K562 (cell line): Measurements from ENCODE around the gene MYO10. TPM values are rescaled to one million over a fixed set of nuclear protein-coding genes. Genes with fewer than 3 reads are reported as not detected.

ENCODE experiments used
- ATAC-seq: fragments of 200-7000 bp; cut with Tn5 transposase; 3 replicates; pipeline ENCODE4 v1.9.1; 2020; ENCODE audit warnings: moderate library complexity
- BruUV-seq: library from RNA; stranded (reverse); fragments of 400-500 nt; replicated peaks from 2 replicates; lab custom pipeline; 2021; lab: Mats Ljungman, UMichigan
- CTCF ChIA-PET: fragments of 300-600 bp; formaldehyde crosslinking; extraction: SDS; loops from one replicate; lab custom pipeline; 2021; ENCODE audit warnings: low intra/inter-chr PET ratio; lab: Yijun Ruan, JAX
- POLR2A ChIA-PET: fragments of 300-600, 350-650 bp; sonication (Branson Sonifier 250); formaldehyde crosslinking; extraction: SDS; loops from one replicate; lab custom pipeline; 2021; ENCODE audit warnings: antibody characterized with exemption, inconsistent platforms; lab: Yijun Ruan, JAX
- DNase-seq, 4 experiments: peaks; one replicate each; pipeline versions ENCODE4 v3.0.0 to v3.0.0-alpha.2; 2011 to 2018; ENCODE audit warnings: low spot score in 3 of 4, mixed read lengths in 3 of 4; ENCODE audit errors: extremely low read depth in 1 of 4
- FAIRE-seq: peaks from 2 replicates; lab custom pipeline; 2011; peaks lifted over from hg19 to GRCh38; lab: Jason Lieb, UNC
- H2AFZ ChIP-seq: 2 replicates; pipeline ENCODE4 v1.6.0; 2011; ENCODE audit warnings: low read depth, low read length, control low read depth, inconsistent platforms
- H3K27ac ChIP-seq: fragments of 200-600 bp; 3 replicates; pipeline ENCODE4 v1.8.0; 2011; ENCODE audit warnings: low read depth, mild to moderate bottlenecking, control low read depth, inconsistent platforms, low read length, moderate library complexity, mixed read lengths; ENCODE audit errors: extremely low read depth
- H3K27me3 ChIP-seq, 2 experiments: fragments of 300-600 bp in 1 of 2; 2 replicates in 1 of 2; 3 replicates in 1 of 2; pipeline versions ENCODE4 v1.6.0 to v1.8.0; 2011; ENCODE audit warnings: inconsistent platforms in 2 of 2, low read length in 2 of 2, mild to moderate bottlenecking in 1 of 2, mixed read lengths in 1 of 2, moderate library complexity in 1 of 2; ENCODE audit not compliant: control insufficient read depth in 2 of 2, insufficient read depth in 2 of 2
- H3K36me3 ChIP-seq: fragments of 300-600 bp; 3 replicates; pipeline ENCODE4 v1.8.0; 2011; ENCODE audit warnings: mild to moderate bottlenecking, low read length, inconsistent platforms; ENCODE audit not compliant: control insufficient read depth, insufficient read depth
- H3K4me1 ChIP-seq, 2 experiments: fragments of 200-600 bp in 1 of 2; replicated peaks in 1 of 2; 2 replicates in 1 of 2; 3 replicates in 1 of 2; pipeline versions ENCODE4 v1.5.1 to v1.8.0; 2011; ENCODE audit warnings: inconsistent platforms in 2 of 2, low read length in 2 of 2, mild to moderate bottlenecking in 1 of 2, mixed read lengths in 1 of 2, moderate library complexity in 1 of 2; ENCODE audit not compliant: control insufficient read depth in 2 of 2, insufficient read depth in 2 of 2
- H3K4me2 ChIP-seq: 2 replicates; pipeline ENCODE4 v1.6.1; 2011; ENCODE audit warnings: low read length, control low read depth, inconsistent platforms, mixed read lengths; ENCODE audit not compliant: insufficient read depth
- H3K4me3 ChIP-seq: fragments of 200-600 bp; sonication (generic), shearing (Covaris generic); 2 replicates; pipeline ENCODE4 v1.5.1; 2016; ENCODE audit warnings: control low read depth, inconsistent platforms
- H3K79me2 ChIP-seq: fragments of 200-600 bp; 3 replicates; pipeline ENCODE4 v1.8.0; 2011; ENCODE audit warnings: low read length, inconsistent platforms; ENCODE audit not compliant: control insufficient read depth, insufficient read depth
- H3K9ac ChIP-seq, 2 experiments: 2 replicates each; pipeline versions ENCODE4 v1.6.0 to v1.6.1; 2011; ENCODE audit warnings: low read depth in 2 of 2, low read length in 2 of 2, control low read depth in 1 of 2, inconsistent platforms in 1 of 2, mild to moderate bottlenecking in 1 of 2, mixed read lengths in 1 of 2; ENCODE audit not compliant: insufficient read depth in 1 of 2
- H3K9me1 ChIP-seq: one replicate; pipeline ENCODE4 v1.6.0; 2011; ENCODE audit warnings: inconsistent platforms, mild to moderate bottlenecking, low read length, moderate library complexity; ENCODE audit not compliant: control insufficient read depth, insufficient read depth
- H3K9me3 ChIP-seq: replicated peaks from 2 replicates; pipeline ENCODE4 v1.5.1; 2011; ENCODE audit warnings: low read depth, low read length, inconsistent platforms; ENCODE audit not compliant: control insufficient read depth, insufficient read depth
- H4K20me1 ChIP-seq: replicated peaks from 2 replicates; pipeline ENCODE4 v1.6.1; 2011; ENCODE audit warnings: low read length, inconsistent platforms, mixed read lengths; ENCODE audit not compliant: control insufficient read depth, insufficient read depth
- EHMT2 ChIP-seq: fragments of 450-650 bp; IDR thresholded peaks from 2 replicates; pipeline ENCODE4 v1.6.1; 2018; ENCODE audit warnings: antibody characterized with exemption
- MBD2 ChIP-seq: sonication (generic); IDR thresholded peaks from 2 replicates; pipeline ENCODE4 v1.6.1; 2016; ENCODE audit warnings: low read depth, borderline replicate concordance
- TEAD2 ChIP-seq: fragments of 450-650 bp; IDR thresholded peaks from 2 replicates; pipeline ENCODE4 v1.6.1; 2016; ENCODE audit warnings: missing genetic modification characterization, control low read depth, missing compliant biosample characterization
- ZNF75A ChIP-seq: fragments of 450-650 bp; formaldehyde crosslinking; IDR thresholded peaks from 2 replicates; pipeline ENCODE4 v1.4.0; 2020; ENCODE audit warnings: mild to moderate bottlenecking
- WGBS: fragments of 100-300 bp; shearing (Covaris generic); methylation state at CpG from one replicate; pipeline ENCODE4 v1.1.6; 2016; ENCODE audit warnings: low coverage, mixed read lengths; ENCODE audit not compliant: insufficient coverage; ENCODE audit errors: missing lambda C conversion rate; 5-methylcytosine and 5-hydroxymethylcytosine counted together
- in situ Hi-C: fragments of 300-500 bp; cut with MboI; formaldehyde crosslinking; loops from 4 replicates; pipeline ENCODE4 v1.15.0; 2018; ENCODE audit warnings: inconsistent platforms, mixed read lengths
- intact Hi-C: fragments of 100-400 bp; cut with micrococcal nuclease; formaldehyde crosslinking; loops from 2 replicates; pipeline ENCODE4 v1.14.2; 2022
- polyA plus RNA-seq, 8 experiments: library from polyadenylated mRNA; depleted of rRNA in 4 of 8; stranded (reverse) in 5 of 8; unstranded in 3 of 8; fragments of >200 nt; fragmentation: Nextera tagmentation in 2 of 8; fragmentation: Illumina TruSeq in 1 of 8; extraction: Ambion mirVana in 2 of 8; extraction: Trizol in 1 of 8; gene quantifications; 2 replicates each; pipeline versions ENCODE4 v1.2.1 to v1.2.3, GENCODE V29; 2011 to 2014; ENCODE audit warnings: inconsistent platforms in 1 of 8, missing spikeins in 1 of 8
- total RNA-seq, 7 experiments: library from RNA; depleted of rRNA in 6 of 7; stranded (reverse); fragments of >200 nt in 6 of 7; fragmentation: Illumina TruSeq in 2 of 7; extraction: Trizol in 2 of 7; gene quantifications; 2 replicates each; pipeline versions ENCODE4 v1.2.1 to v1.2.3, GENCODE V29; 2011 to 2021; ENCODE audit warnings: low replicate concordance in 1 of 7
- TF ChIP-seq, protein P1 (sequence below): fragments of 450-650 bp; formaldehyde crosslinking; IDR thresholded peaks from 2 replicates; pipeline ENCODE4 v1.4.0; 2020; ENCODE audit warnings: mild to moderate bottlenecking, mixed read lengths
- TF ChIP-seq, protein P2 (sequence below): sonication (generic); formaldehyde crosslinking; IDR thresholded peaks from 2 replicates; pipeline ENCODE4 v1.8.0; 2022; ENCODE audit warnings: mild to moderate bottlenecking, missing genetic modification reagents
- TF ChIP-seq, protein P3 (sequence below): fragments of 250-450 bp; sonication (Bioruptor Pico); IDR thresholded peaks from 2 replicates; pipeline ENCODE4 v1.5.0; 2020; ENCODE audit warnings: mild to moderate bottlenecking, borderline replicate concordance

MYO10 gene
- total and polyA plus RNA-seq, 9 of the 15 experiments (the other 6 are each of a cell fraction or from before 2014, with no cell fraction given) = 0.04 to 0.24 TPM; not detected in 7

DNA sequence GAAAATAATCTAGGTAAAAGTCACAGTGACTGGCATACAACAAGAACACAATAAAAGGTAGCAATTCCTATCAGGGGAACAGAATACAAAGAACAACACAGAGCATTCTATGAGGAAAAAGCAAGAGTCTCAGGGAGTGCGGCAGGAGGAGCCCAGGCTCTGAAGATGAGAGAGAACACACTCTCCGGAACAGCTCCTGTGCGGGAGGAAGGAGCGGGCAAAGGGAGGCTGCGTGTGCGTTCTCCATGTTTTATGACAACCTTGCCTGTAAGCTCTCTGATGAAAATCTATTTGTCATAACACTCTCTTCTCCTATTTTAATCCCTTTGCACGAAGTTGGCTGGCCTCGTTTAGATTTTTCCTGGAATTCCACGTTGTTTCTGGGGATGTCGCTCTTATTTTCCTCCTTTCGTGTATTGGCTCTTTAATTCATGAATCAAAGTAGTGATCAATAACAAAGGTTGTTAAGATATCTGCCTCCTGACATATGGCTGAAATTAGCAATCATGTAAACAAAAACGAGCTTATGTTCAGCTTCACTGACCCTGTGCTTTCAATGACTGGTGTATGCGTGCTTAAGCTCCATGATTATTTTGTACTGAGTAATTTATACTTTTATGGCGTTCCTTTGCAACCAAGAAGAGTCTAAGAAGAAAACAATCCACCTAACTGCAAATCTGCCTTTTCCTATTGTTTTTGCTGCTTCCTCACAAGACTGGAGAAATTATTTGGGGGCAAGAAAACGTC is 109.5 kb downstream of the MYO10 start:
- ChIA-PET CTCF (no interaction called here), POLR2A (interaction anchor here (0.9 kb wide), 1 partner anchor 18 kb away, joined by 3 read pairs; no protein-coding TSS in a partner anchor)
- no peak for FAIRE-seq
- Histone ChIP-seq H3K9ac (no peak overlapping the region), H3K4me1 (no peaks in the 10 kb centered on the region), H3K9me1 (no peaks in the 10 kb centered on the region), H3K4me3 (no peak overlapping the region), H3K27ac (no peak overlapping the region), H2AFZ (no peak overlapping the region), H3K4me2 (no peak overlapping the region), H3K79me2 (no peaks in the 10 kb centered on the region), H3K36me3 (no peaks in the 10 kb centered on the region), H3K27me3 (peaks cover 4% of the 10 kb centered on the region in 2 experiments; a peak in 4 of 5 replicates), H3K9me3 (no peaks in the 10 kb centered on the region), H4K20me1 (no peaks in the 10 kb centered on the region)
- intact Hi-C loops (no loop called here), in situ Hi-C loops (no loop called here)
- no peak for DNase-seq
- ATAC-seq = no peak
- 0% methylated on average over 15 of the region's 15 CpGs for WGBS
- TF ChIP-seq TEAD2 (no peak), MBD2 (no peak), ZNF75A (CRISPR knock-in tag) (no peak), EHMT2 (no peak)
- TF ChIP-seq, protein P1, sequence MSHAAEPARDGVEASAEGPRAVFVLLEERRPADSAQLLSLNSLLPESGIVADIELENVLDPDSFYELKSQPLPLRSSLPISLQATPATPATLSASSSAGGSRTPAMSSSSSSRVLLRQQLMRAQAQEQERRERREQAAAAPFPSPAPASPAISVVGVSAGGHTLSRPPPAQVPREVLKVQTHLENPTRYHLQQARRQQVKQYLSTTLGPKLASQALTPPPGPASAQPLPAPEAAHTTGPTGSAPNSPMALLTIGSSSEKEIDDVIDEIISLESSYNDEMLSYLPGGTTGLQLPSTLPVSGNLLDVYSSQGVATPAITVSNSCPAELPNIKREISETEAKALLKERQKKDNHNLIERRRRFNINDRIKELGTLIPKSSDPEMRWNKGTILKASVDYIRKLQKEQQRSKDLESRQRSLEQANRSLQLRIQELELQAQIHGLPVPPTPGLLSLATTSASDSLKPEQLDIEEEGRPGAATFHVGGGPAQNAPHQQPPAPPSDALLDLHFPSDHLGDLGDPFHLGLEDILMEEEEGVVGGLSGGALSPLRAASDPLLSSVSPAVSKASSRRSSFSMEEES (CRISPR knock-in tag) = no peak
- TF ChIP-seq, protein P2, sequence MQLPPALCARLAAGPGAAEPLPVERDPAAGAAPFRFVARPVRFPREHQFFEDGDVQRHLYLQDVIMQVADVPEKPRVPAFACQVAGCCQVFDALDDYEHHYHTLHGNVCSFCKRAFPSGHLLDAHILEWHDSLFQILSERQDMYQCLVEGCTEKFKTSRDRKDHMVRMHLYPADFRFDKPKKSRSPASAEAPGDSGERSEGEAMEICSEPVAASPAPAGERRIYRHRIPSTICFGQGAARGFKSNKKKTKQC (CRISPR knock-in tag) = no peak
- TF ChIP-seq, protein P3, sequence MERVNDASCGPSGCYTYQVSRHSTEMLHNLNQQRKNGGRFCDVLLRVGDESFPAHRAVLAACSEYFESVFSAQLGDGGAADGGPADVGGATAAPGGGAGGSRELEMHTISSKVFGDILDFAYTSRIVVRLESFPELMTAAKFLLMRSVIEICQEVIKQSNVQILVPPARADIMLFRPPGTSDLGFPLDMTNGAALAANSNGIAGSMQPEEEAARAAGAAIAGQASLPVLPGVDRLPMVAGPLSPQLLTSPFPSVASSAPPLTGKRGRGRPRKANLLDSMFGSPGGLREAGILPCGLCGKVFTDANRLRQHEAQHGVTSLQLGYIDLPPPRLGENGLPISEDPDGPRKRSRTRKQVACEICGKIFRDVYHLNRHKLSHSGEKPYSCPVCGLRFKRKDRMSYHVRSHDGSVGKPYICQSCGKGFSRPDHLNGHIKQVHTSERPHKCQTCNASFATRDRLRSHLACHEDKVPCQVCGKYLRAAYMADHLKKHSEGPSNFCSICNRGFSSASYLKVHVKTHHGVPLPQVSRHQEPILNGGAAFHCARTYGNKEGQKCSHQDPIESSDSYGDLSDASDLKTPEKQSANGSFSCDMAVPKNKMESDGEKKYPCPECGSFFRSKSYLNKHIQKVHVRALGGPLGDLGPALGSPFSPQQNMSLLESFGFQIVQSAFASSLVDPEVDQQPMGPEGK (CRISPR knock-in tag) = no peak
- no TSS peak for BruUV-seq
